Endothelial cell of umbilical vein (primary cell): ENCODE data around the gene GTF2H4. TPM values are rescaled to one million over a fixed set of nuclear protein-coding genes. Genes with fewer than 3 reads are reported as not detected.

Experiments
- BruUV-seq: library from RNA; stranded (reverse); fragments of 400-500 nt; replicated peaks from 2 replicates; lab custom pipeline; 2021; lab: Mats Ljungman, UMichigan
- CTCF ChIA-PET: fragments of 300-600, 350-600 bp; sonication (Branson Sonifier 250); formaldehyde crosslinking; loops from one replicate; lab custom pipeline; 2021; ENCODE audit warnings: antibody characterized with exemption, inconsistent platforms; lab: Charles Lee
- POLR2A ChIA-PET: fragments of 300-600, 350-600 bp; sonication (Branson Sonifier 250); formaldehyde crosslinking; loops from one replicate; lab custom pipeline; 2021; ENCODE audit warnings: antibody characterized with exemption, inconsistent platforms; lab: Charles Lee
- DNase-seq: peaks from one replicate; pipeline ENCODE4 v3.0.0-alpha.2; 2011; ENCODE audit warnings: low read depth, low spot score
- FAIRE-seq: peaks from 2 replicates; lab custom pipeline; 2011; peaks lifted over from hg19 to GRCh38; lab: Jason Lieb, UNC
- H2AFZ ChIP-seq: 2 replicates; pipeline ENCODE4 v1.6.0; 2012; ENCODE audit warnings: low read depth, low read length, control low read depth, inconsistent platforms
- H3K27ac ChIP-seq: 2 replicates; pipeline ENCODE4 v1.5.1; 2011; ENCODE audit warnings: low read depth, mild to moderate bottlenecking, control low read depth, low read length, moderate library complexity; ENCODE audit not compliant: insufficient read depth
- H3K27me3 ChIP-seq, 2 experiments: 2 replicates each; pipeline versions ENCODE4 v1.6.0 to v1.6.1; 2011; ENCODE audit warnings: low read length in 2 of 2, mixed read lengths in 1 of 2; ENCODE audit not compliant: control insufficient read depth in 2 of 2, insufficient read depth in 2 of 2
- H3K36me3 ChIP-seq, 2 experiments: 2 replicates in 1 of 2; 3 replicates in 1 of 2; pipeline ENCODE4 v1.5.1; 2011; ENCODE audit warnings: low read length in 2 of 2, mild to moderate bottlenecking in 1 of 2, moderate library complexity in 1 of 2; ENCODE audit not compliant: control insufficient read depth in 2 of 2, insufficient read depth in 2 of 2; ENCODE audit errors: extremely low read depth in 1 of 2
- H3K4me1 ChIP-seq: 3 replicates; pipeline ENCODE4 v1.5.1; 2011; ENCODE audit warnings: mild to moderate bottlenecking, low read length; ENCODE audit not compliant: control insufficient read depth, insufficient read depth; ENCODE audit errors: extremely low read depth
- H3K4me2 ChIP-seq: 2 replicates; pipeline ENCODE4 v1.6.1; 2011; ENCODE audit warnings: low read length, control low read depth, mixed read lengths; ENCODE audit not compliant: insufficient read depth
- H3K4me3 ChIP-seq, 3 experiments: fragments of 200-600 bp in 1 of 3; sonication (generic), shearing (Covaris generic) in 1 of 3; replicated peaks in 1 of 3; 2 replicates each; pipeline ENCODE4 v1.5.1; 2011 to 2016; ENCODE audit warnings: control low read depth in 3 of 3, low read length in 3 of 3, mild to moderate bottlenecking in 2 of 3, inconsistent platforms in 1 of 3, low read depth in 1 of 3, moderate library complexity in 1 of 3; ENCODE audit not compliant: insufficient read depth in 1 of 3
- H3K79me2 ChIP-seq: 2 replicates; pipeline ENCODE4 v1.6.0; 2012; ENCODE audit warnings: low read length, inconsistent platforms; ENCODE audit not compliant: control insufficient read depth, insufficient read depth
- H3K9ac ChIP-seq: replicated peaks from 2 replicates; pipeline ENCODE3; 2011; ENCODE audit warnings: low read length, control low read depth; ENCODE audit not compliant: insufficient read depth; ENCODE audit errors: extremely low read depth
- H3K9me1 ChIP-seq: replicated peaks from 3 replicates; pipeline ENCODE4 v1.6.0; 2011; ENCODE audit warnings: mild to moderate bottlenecking, low read length; ENCODE audit not compliant: control insufficient read depth, insufficient read depth; ENCODE audit errors: extremely low read depth
- H3K9me3 ChIP-seq: replicated peaks from 2 replicates; pipeline ENCODE4 v1.5.1; 2012; ENCODE audit warnings: low read length, inconsistent platforms; ENCODE audit not compliant: control insufficient read depth, insufficient read depth
- H4K20me1 ChIP-seq: replicated peaks from 2 replicates; pipeline ENCODE3; 2011; ENCODE audit warnings: mild to moderate bottlenecking, low read length; ENCODE audit not compliant: control insufficient read depth, insufficient read depth; ENCODE audit errors: extremely low read depth
- CTCF ChIP-seq, 2 donors: IDR thresholded peaks; 1 replicate in 1 of 2; 2 replicates in 1 of 2; pipeline ENCODE4 v1.5.1; 2011; ENCODE audit warnings: low read length in 2 of 2, mild to moderate bottlenecking in 2 of 2, moderate library complexity in 2 of 2, control low read depth in 1 of 2, inconsistent platforms in 1 of 2, low read depth in 1 of 2; ENCODE audit not compliant: insufficient read depth in 1 of 2; ENCODE audit errors: extremely low read depth in 1 of 2
- EZH2 ChIP-seq: IDR thresholded peaks from 2 replicates; pipeline ENCODE4 v1.6.1; 2012; ENCODE audit warnings: borderline replicate concordance, low read depth, mild to moderate bottlenecking, moderate library complexity, low read length, inconsistent platforms; ENCODE audit not compliant: severe bottlenecking
- FOS ChIP-seq: IDR thresholded peaks from 2 replicates; pipeline ENCODE4 v1.6.1; 2011; ENCODE audit warnings: mild to moderate bottlenecking, low read length, moderate library complexity, borderline replicate concordance; ENCODE audit not compliant: insufficient read depth
- GATA2 ChIP-seq: IDR thresholded peaks from 2 replicates; pipeline ENCODE4 v1.7.0; 2011; ENCODE audit warnings: low read depth, mild to moderate bottlenecking, moderate library complexity, mixed read lengths, low read length; ENCODE audit not compliant: insufficient read length, insufficient read depth
- JUN ChIP-seq: IDR thresholded peaks from 2 replicates; pipeline ENCODE4 v1.6.1; 2011; ENCODE audit warnings: borderline replicate concordance, low read depth; ENCODE audit not compliant: insufficient read length, insufficient read depth
- MYC ChIP-seq: IDR thresholded peaks from one replicate; pipeline ENCODE4 v1.6.1; 2011; ENCODE audit warnings: mild to moderate bottlenecking, low read depth, low read length
- POLR2A ChIP-seq: IDR thresholded peaks from 2 replicates; pipeline ENCODE4 v1.6.1; 2012; ENCODE audit warnings: low read depth, mild to moderate bottlenecking, control low read depth, low read length
- POLR2AphosphoS5 ChIP-seq: IDR thresholded peaks from 2 replicates; pipeline ENCODE4 v1.6.1; 2012; ENCODE audit warnings: low read depth, mild to moderate bottlenecking, control low read depth, low read length, moderate library complexity; ENCODE audit not compliant: insufficient read depth
- dilution Hi-C: fragments of 300-500 bp; cut with MboI; formaldehyde crosslinking; loops from one replicate; pipeline ENCODE4 v1.15.0; 2019; ENCODE audit warnings: low sequenced_read_pairs; ENCODE audit not compliant: extremely low pct_ligation_motif_present
- intact Hi-C: fragments of 100-400 bp; cut with micrococcal nuclease; formaldehyde crosslinking; loops from one replicate; pipeline ENCODE4 v1.10.0; 2022
- polyA plus RNA-seq, 4 experiments: library from polyadenylated mRNA; depleted of rRNA in 3 of 4; stranded (reverse) in 3 of 4; unstranded in 1 of 4; fragments of >200 nt; gene quantifications; 2 replicates each; pipeline versions ENCODE4 v1.2.1 to v1.2.3, GENCODE V29; 2011 to 2012; ENCODE audit warnings: missing spikeins in 1 of 4
- total RNA-seq: library from RNA; stranded (reverse); gene quantifications from 2 replicates; pipeline ENCODE4 v1.2.3, GENCODE V29; 2021
- TF ChIP-seq, protein P1 (sequence below): IDR thresholded peaks from 2 replicates; pipeline ENCODE4 v1.6.1; 2011; ENCODE audit not compliant: insufficient read depth, insufficient read length

GTF2H4 gene
- total and polyA plus RNA-seq, 2 donors (not counting 3 experiments of a cell fraction or from before 2014, with no cell fraction given): 40.5 to 52.6 TPM

- Histone ChIP-seq H4K20me1 (no peaks in the 10 kb centered on the region), H3K79me2 (no peaks in the 10 kb centered on the region), H3K4me3 (no peak overlapping the region), H3K36me3 (no peaks in the 10 kb centered on the region), H3K9ac (no peak overlapping the region), H3K27ac (no peak overlapping the region), H3K9me1 (no peaks in the 10 kb centered on the region), H3K4me1 (no peaks in the 10 kb centered on the region), H3K27me3 (no peaks in the 10 kb centered on the region), H3K4me2 (no peak overlapping the region), H2AFZ (no peak overlapping the region), H3K9me3 (no peaks in the 10 kb centered on the region)
- intact Hi-C loops: no loop called here
- TF ChIP-seq GATA2: no peak
- TF ChIP-seq POLR2A: no peak
- TF ChIP-seq POLR2AphosphoS5: no peak
- no peak for TF ChIP-seq JUN
- no peak for TF ChIP-seq MYC
- TF ChIP-seq CTCF (IDR thresholded peaks at IDR 0.05; ENCODE audit: extremely low read depth in 1 of 2, insufficient read depth in 1 of 2, low read depth in 1 of 2, low read length in 2 of 2): no peak
- TF ChIP-seq EZH2: no peak
- TF ChIP-seq, protein P1, sequence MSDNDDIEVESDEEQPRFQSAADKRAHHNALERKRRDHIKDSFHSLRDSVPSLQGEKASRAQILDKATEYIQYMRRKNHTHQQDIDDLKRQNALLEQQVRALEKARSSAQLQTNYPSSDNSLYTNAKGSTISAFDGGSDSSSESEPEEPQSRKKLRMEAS: no peak
- TF ChIP-seq FOS: no peak
- DNase-seq: no peak
- dilution Hi-C loops: loop anchor here (25.0 kb wide), 1 partner anchor 150 kb away; the partner anchor contains the start of genes FLOT1 and IER3
- POLR2A ChIA-PET: no interaction called here
- FAIRE-seq: no peak
- CTCF ChIA-PET: interaction anchor here (1.0 to 7.0 kb wide), 2 partner anchors 200 to 201 kb away, joined by 3 to 36 read pairs; no protein-coding TSS in a partner anchor
- BruUV-seq: no TSS peak
Observed at GRCh38 chr6:30886897-30887255, 21.1 kb upstream of the GTF2H4 start.
